Measurements from ENCODE around the gene GNG10.
"Not testable (repeated sequence)": the region's sequence is repeated elsewhere in the genome, so short reads cannot be mapped to it uniquely, and the experiment has no call there.

GNG10 gene

GRCh38 chr9:111657051-111657450 is 4.4 kb upstream of the GNG10 start:
- DNase-seq, result no peak

GRCh38 chr9:111658943-111659342 is 2.5 kb upstream of the GNG10 start:
- no peak for DNase-seq

- DNase-seq, result no peak
These were observed 1.7 kb upstream of the GNG10 start for GRCh38 chr9:111659691-111660090.

- no peak for DNase-seq
These were observed 557 bp downstream of the GNG10 start for GRCh38 chr9:111661802-111662521.

- no peak for DNase-seq
These were observed 1.3 kb downstream of the GNG10 start for GRCh38 chr9:111662576-111663300.

- no peak for DNase-seq
These were observed 2.0 kb downstream of the GNG10 start for GRCh38 chr9:111663301-111663823.

- no peak for DNase-seq
These were observed 6.7 kb downstream of the GNG10 start for GRCh38 chr9:111668026-111668573.

GRCh38 chr9:111668601-111669000 is 7.2 kb downstream of the GNG10 start:
- not testable (repeated sequence) for DNase-seq

GRCh38 chr9:111674319-111674718 is 12.9 kb downstream of the GNG10 start:
- DNase-seq, result no peak

- DNase-seq, result no peak
These were observed 14.7 kb downstream of the GNG10 start for GRCh38 chr9:111676116-111676515.

- no peak for DNase-seq
These were observed 16.9 kb downstream of the GNG10 start for GRCh38 chr9:111678293-111678692.

- DNase-seq, result no peak
These were observed 17.8 kb downstream of the GNG10 start for GRCh38 chr9:111679199-111679598.

GRCh38 chr9:111683392-111683791 is 22.0 kb downstream of the GNG10 start:
- no peak for DNase-seq

GRCh38 chr9:111691672-111692329 is 30.4 kb downstream of the GNG10 start:
- DNase-seq, result no peak

GRCh38 chr9:111696796-111697195 is 35.4 kb downstream of the GNG10 start:
- DNase-seq, result no peak

GRCh38 chr9:111700776-111701175 is 39.4 kb downstream of the GNG10 start:
- DNase-seq, result no peak

GRCh38 chr9:111704503-111704902 is 43.1 kb downstream of the GNG10 start:
- no peak for DNase-seq

GRCh38 chr9:111711548-111711947 is 50.1 kb downstream of the GNG10 start:
- DNase-seq, result no peak

- DNase-seq, result no peak
These were observed 51.0 kb downstream of the GNG10 start for GRCh38 chr9:111712369-111712768.

- no peak for DNase-seq
These were observed 54.1 kb downstream of the GNG10 start for GRCh38 chr9:111715471-111715870.

GRCh38 chr9:111719541-111719940 is 58.1 kb downstream of the GNG10 start:
- no peak for DNase-seq

All from NCI-H446 treated with DMSO at 0.1 percent for 48 hours (cell line).